GM12801 (cell line): ENCODE results near the gene SYK.

ENCODE experiments used
- CTCF ChIP-seq: IDR thresholded peaks from one replicate; pipeline ENCODE4 v1.5.1; 2011; ENCODE audit warnings: control low read depth; ENCODE audit not compliant: insufficient read length; ENCODE audit errors: extremely low read depth

The SYK gene

GRCh38 chr9:90821697-90822096 lies 20.1 kb downstream of the SYK start:
- TF ChIP-seq CTCF: no peak

- no peak for TF ChIP-seq CTCF
Observed at GRCh38 chr9:90822866-90823265, 21.2 kb downstream of the SYK start.

- no peak for TF ChIP-seq CTCF
Observed at GRCh38 chr9:90825586-90825985, 24.0 kb downstream of the SYK start.

GRCh38 chr9:90826326-90827020 lies 24.9 kb downstream of the SYK start:
- no peak for TF ChIP-seq CTCF

- no peak for TF ChIP-seq CTCF
Observed at GRCh38 chr9:90827181-90827871, 25.7 kb downstream of the SYK start.

- no peak for TF ChIP-seq CTCF
Observed at GRCh38 chr9:90830051-90830450, 28.4 kb downstream of the SYK start.

GRCh38 chr9:90830977-90831376 lies 29.4 kb downstream of the SYK start:
- TF ChIP-seq CTCF: no peak
